Bronchial epithelial cell (primary cell): ENCODE data around the gene CFDP1. TPM values are rescaled to one million over a fixed set of nuclear protein-coding genes. Genes with fewer than 3 reads are reported as not detected.
"Not testable (repeated sequence)": the region's sequence is repeated elsewhere in the genome, so short reads cannot be mapped to it uniquely, and the experiment has no call there.

Experiments
- DNase-seq: peaks from one replicate; pipeline ENCODE4 v3.0.0-alpha.2; 2010; ENCODE audit warnings: low read depth
- FAIRE-seq: peaks from 2 replicates; lab custom pipeline; 2011; peaks lifted over from hg19 to GRCh38; lab: Jason Lieb, UNC
- H3K27me3 ChIP-seq: 2 replicates; pipeline ENCODE4 v1.5.1; 2011; ENCODE audit warnings: low read length; ENCODE audit not compliant: control insufficient read depth, insufficient read depth
- H3K36me3 ChIP-seq: 2 replicates; pipeline ENCODE4 v1.5.1; 2011; ENCODE audit warnings: low read length; ENCODE audit not compliant: control insufficient read depth, insufficient read depth
- H3K4me3 ChIP-seq: 2 replicates; pipeline ENCODE4 v1.5.1; 2011; ENCODE audit warnings: mild to moderate bottlenecking, low read depth, low read length, control low read depth
- CTCF ChIP-seq: IDR thresholded peaks from 2 replicates; pipeline ENCODE4 v1.5.1; 2011; ENCODE audit warnings: mild to moderate bottlenecking, moderate library complexity, low read length, control low read depth, inconsistent platforms; ENCODE audit not compliant: insufficient read depth, severe bottlenecking
- total RNA-seq: library from RNA; depleted of rRNA; stranded (reverse); fragments of >200 nt; gene quantifications from 2 replicates; pipeline ENCODE4 v1.2.1, GENCODE V29; 2014

The CFDP1 gene
- total RNA-seq, 1 donor from 2014 or later, result 46.6 TPM

GRCh38 chr16:75433732-75434413, 570 bp upstream of the CFDP1 start:
- no peaks in the 10 kb centered on the region for H3K27me3 ChIP-seq
- H3K36me3 ChIP-seq, result no peaks in the 10 kb centered on the region
- H3K4me3 ChIP-seq, result peak overlapping the region; percentile 81
- TF ChIP-seq CTCF, result no peak
- peak; percentile 93 for DNase-seq
- FAIRE-seq, result no peak

GRCh38 chr16:75429621-75430403, 3.5 kb downstream of the CFDP1 start:
- TF ChIP-seq CTCF, result no peak
- H3K27me3 ChIP-seq, result no peaks in the 10 kb centered on the region
- H3K36me3 ChIP-seq, result no peaks in the 10 kb centered on the region
- no peak overlapping the region for H3K4me3 ChIP-seq
- DNase-seq, result no peak
- no peak for FAIRE-seq

- FAIRE-seq, H3K27me3 ChIP-seq: not testable (repeated sequence)
- DNase-seq, result peak; percentile 17
Measured at GRCh38 chr16:75426524-75426923, 6.8 kb downstream of the CFDP1 start.

GRCh38 chr16:75424105-75424762, 9.1 kb downstream of the CFDP1 start:
- not testable (repeated sequence) for H3K27me3 ChIP-seq, FAIRE-seq, DNase-seq, H3K36me3 ChIP-seq, H3K4me3 ChIP-seq

More at GRCh38 chr16:75426524-75426923, 6.8 kb downstream of the CFDP1 start:
- H3K4me3 ChIP-seq, H3K36me3 ChIP-seq: not testable (repeated sequence)

GRCh38 chr16:75423723-75424104, 9.6 kb downstream of the CFDP1 start:
- FAIRE-seq (no peak), DNase-seq (no peak)
- Histone ChIP-seq H3K36me3 (no peaks in the 10 kb centered on the region), H3K4me3 (no peak overlapping the region), H3K27me3 (no peaks in the 10 kb centered on the region)
- TF ChIP-seq CTCF, result no peak

- TF ChIP-seq CTCF, result no peak
- no peak for DNase-seq
- no peak overlapping the region for H3K4me3 ChIP-seq
- no peaks in the 10 kb centered on the region for H3K36me3 ChIP-seq
- H3K27me3 ChIP-seq, result no peaks in the 10 kb centered on the region
- FAIRE-seq, result no peak
Measured at GRCh38 chr16:75421820-75422126, 11.5 kb downstream of the CFDP1 start.
